ENCODE data around the gene NMNAT2. TPM values are rescaled to one million over a fixed set of nuclear protein-coding genes. Genes with fewer than 3 reads are reported as not detected.
A peak's percentile ranks its signal among the peaks of the same experiment; 100 is the strongest.

The NMNAT2 gene
- total RNA-seq, 2 donors from 2014 or later, result not detected

DNA sequence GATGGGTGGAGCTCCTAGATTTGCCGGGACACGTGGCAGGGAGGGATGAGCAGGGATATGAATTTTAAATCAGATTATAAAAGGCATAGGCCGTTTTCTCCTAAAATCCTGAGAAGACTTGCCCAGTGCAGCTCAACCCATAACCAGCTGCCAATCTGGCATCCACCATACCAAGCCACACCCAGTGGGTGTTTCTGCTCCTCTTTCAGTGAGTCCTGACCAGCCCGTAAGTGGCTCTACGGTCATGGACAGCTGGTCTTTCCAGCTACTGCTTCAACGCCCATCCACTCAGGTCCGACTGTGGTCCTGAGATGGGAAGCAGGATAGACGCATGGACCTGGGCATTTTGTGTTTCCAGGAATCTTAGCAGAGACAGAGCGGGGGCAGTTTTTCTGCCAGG is 124.9 kb downstream of the NMNAT2 start:
- H3K36me3 Mint-ChIP-seq (ENCODE audit: insufficient read depth in 2 of 2), result no peaks in the 10 kb centered on the region
- no peaks in the 10 kb centered on the region for H3K9me3 Mint-ChIP-seq
- H3K4me1 Mint-ChIP-seq (ENCODE audit: low read depth), result no peaks in the 10 kb centered on the region
- H3K4me3 Mint-ChIP-seq, result no peak overlapping the region
- H3K27ac Mint-ChIP-seq, result no peak overlapping the region
- DNase-seq (no peak), ATAC-seq (replicated peaks in 1 of 2) (no peak)
- H3K27me3 Mint-ChIP-seq (ENCODE audit: low read depth), result no peaks in the 10 kb centered on the region

DNA sequence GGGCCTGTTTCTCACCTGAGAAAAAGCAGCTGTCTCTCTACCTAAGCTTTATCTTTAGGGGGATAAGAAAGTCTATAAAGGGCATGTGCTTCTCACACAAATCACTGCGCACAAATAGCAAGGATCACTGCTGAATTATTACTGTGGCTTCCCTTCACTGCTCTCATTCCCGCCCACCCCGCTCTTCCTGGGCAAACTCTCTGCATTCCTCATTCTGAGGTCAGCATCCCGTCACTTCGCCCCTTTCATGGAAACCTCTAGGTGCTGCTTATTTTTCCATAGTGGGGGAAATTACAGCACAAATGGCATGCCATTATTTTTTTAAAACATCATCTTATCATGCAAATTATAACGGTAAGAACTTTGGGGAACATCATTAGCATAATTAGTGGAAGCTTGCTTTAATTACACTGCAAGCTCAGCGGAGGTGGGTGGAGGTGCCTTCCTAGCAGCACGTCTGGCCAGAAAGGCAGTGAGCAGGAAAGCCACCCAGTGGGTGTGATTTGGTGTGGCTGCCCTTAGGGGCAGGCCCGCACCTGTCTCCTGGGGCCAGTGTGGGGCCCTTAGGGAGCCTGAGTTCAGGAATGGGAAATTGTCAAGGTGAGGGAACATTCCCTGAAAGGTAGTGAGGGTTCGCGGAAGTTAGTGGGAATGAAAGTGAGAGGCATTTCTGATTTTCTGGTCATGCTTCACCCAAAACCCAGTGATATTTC is 126.2 kb downstream of the NMNAT2 start:
- no peaks in the 10 kb centered on the region for H3K27me3 Mint-ChIP-seq (ENCODE audit: low read depth)
- no peaks in the 10 kb centered on the region for H3K9me3 Mint-ChIP-seq
- H3K36me3 Mint-ChIP-seq (ENCODE audit: insufficient read depth in 2 of 2), result no peaks in the 10 kb centered on the region
- H3K4me1 Mint-ChIP-seq (ENCODE audit: low read depth), result no peaks in the 10 kb centered on the region
- H3K4me3 Mint-ChIP-seq, result no peak overlapping the region
- no peak for ATAC-seq (replicated peaks in 1 of 2)
- H3K27ac Mint-ChIP-seq, result no peak overlapping the region
- no peak for DNase-seq

DNA sequence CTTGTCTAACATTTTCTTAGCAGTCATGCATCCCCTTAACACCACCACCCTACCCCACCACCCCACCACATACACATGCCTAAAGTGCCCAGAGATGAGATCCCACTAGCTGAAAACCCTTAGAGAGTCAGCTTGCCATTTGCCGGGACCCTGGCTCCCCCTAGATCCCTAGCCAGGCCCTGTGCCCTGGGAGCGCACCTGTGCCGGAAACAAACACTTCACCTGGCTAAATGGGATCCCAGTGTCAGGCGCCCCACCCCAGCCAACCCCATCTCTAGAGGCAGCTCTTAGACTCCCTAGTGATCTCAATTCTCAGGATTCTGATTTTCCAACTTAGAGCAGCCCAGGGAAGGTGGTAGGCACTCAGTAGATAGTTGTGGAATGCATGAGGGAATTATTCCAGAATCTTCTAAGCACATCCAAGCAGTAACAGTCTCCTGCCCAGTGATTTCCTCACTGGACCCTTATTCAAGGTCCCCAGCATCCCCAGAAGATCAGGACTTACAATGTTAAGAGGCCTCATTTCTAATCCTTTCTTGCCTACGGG is 126.9 kb downstream of the NMNAT2 start:
- Mint-ChIP-seq H3K4me1 (ENCODE audit: low read depth) (no peaks in the 10 kb centered on the region), H3K27ac (no peak overlapping the region), H3K9me3 (no peaks in the 10 kb centered on the region), H3K36me3 (ENCODE audit: insufficient read depth in 2 of 2) (no peaks in the 10 kb centered on the region), H3K4me3 (no peak overlapping the region), H3K27me3 (ENCODE audit: low read depth) (no peaks in the 10 kb centered on the region)
- no peak for DNase-seq
- no peak for ATAC-seq (replicated peaks in 1 of 2)

DNA sequence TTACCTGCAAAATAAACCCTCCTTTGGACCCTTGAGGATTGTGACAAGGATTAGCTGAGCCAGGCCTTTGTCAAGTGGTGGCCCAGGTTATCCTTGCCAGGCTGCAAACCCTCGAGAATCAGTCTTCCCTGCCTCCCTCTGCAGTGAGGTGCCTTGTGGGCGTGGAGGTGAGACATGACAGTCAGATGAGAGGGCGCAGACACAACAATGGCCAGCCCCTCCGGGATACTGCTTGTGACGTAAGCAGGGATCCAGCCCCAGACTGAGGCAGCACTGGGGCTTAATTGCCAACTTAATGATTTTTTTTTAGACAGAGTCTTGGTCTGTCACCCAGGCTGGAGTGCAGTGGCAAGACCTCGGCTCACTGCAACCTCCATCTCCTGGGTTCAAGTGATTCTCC is 127.6 kb downstream of the NMNAT2 start:
- Mint-ChIP-seq H3K4me3 (no peak overlapping the region), H3K9me3 (no peaks in the 10 kb centered on the region), H3K27ac (no peak overlapping the region), H3K27me3 (ENCODE audit: low read depth) (no peaks in the 10 kb centered on the region), H3K4me1 (ENCODE audit: low read depth) (no peaks in the 10 kb centered on the region), H3K36me3 (ENCODE audit: insufficient read depth in 2 of 2) (no peaks in the 10 kb centered on the region)
- no peak for DNase-seq
- no peak for ATAC-seq (replicated peaks in 1 of 2)

DNA sequence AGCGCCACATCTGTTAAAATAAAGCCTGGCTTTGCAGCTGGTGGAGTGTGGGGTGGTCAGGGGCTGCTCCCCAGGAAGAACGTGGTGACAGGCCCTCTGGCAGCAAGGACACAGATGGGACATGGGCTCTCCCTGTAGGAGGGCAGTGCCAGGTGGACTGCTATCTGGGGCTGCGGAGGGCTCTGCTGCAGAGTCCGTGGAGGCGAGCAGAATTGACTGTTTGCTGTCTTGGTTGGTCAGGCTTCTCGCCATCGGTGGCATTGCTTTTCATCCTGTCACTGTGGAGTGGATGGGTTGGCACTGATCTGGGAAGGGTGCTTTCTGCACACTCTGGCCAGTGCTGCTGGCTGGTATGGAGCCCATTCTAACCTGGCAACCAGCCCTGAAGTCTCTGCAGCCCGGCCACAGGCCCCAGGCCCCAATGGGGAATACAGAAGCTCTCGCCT is 129.1 kb downstream of the NMNAT2 start:
- H3K27me3 Mint-ChIP-seq (ENCODE audit: low read depth), result peaks cover 7% of the 10 kb centered on the region
- H3K36me3 Mint-ChIP-seq (ENCODE audit: insufficient read depth in 2 of 2), result no peaks in the 10 kb centered on the region
- no peaks in the 10 kb centered on the region for H3K9me3 Mint-ChIP-seq
- H3K4me1 Mint-ChIP-seq (ENCODE audit: low read depth), result no peaks in the 10 kb centered on the region
- DNase-seq, result no peak
- no peak overlapping the region for H3K4me3 Mint-ChIP-seq
- no peak for ATAC-seq (replicated peaks in 1 of 2)
- H3K27ac Mint-ChIP-seq, result no peak overlapping the region

DNA sequence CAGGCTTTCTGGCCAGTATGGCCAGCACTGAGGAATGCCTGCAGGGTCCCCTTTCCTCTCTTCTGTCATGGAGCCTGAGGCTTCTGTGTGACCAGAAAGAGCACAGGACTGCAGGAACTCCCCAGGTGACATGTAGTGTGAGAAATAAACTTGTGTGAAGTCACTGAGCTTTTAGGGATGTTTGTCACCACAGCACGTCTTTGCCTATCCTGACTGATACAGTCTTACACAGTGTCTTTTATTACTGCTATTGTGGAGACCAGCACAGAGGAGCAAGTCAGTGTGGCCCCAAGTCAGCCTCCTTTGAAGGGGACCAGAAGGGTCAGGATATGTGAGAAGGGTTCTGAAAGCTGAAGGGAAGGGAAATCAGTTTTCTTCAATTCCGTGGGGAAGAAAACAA is 129.6 kb downstream of the NMNAT2 start:
- ATAC-seq (replicated peaks in 1 of 2) (no peak), DNase-seq (no peak)
- no peaks in the 10 kb centered on the region for H3K9me3 Mint-ChIP-seq
- no peak overlapping the region for H3K27ac Mint-ChIP-seq
- H3K36me3 Mint-ChIP-seq (ENCODE audit: insufficient read depth in 2 of 2), result no peaks in the 10 kb centered on the region
- H3K4me1 Mint-ChIP-seq (ENCODE audit: low read depth), result no peaks in the 10 kb centered on the region
- H3K4me3 Mint-ChIP-seq, result no peak overlapping the region
- H3K27me3 Mint-ChIP-seq (ENCODE audit: low read depth), result peaks cover 7% of the 10 kb centered on the region

DNA sequence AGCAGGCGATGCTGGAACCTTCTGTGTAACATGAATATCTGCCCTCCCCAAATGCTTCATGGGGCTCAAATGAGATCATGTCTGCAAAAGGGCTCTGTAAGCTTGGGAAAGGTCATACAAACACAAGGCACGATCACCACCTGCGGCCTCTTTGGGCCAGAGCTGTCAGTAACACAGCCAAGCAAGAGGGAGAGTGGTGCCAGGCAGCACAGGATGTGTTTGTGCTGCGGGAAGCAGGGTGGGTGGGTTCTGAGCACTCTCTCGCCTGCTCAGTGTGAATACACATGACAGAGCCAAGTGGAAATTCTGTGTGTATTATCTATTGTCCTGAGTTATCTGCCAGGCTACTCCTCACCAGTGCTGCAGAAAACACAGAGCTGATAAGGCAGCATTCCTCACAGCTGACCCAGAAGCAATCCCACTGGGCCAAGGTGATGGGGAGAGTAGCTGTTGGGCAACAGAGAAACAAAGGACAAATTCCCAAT is 130.9 kb downstream of the NMNAT2 start:
- Mint-ChIP-seq H3K9me3 (no peaks in the 10 kb centered on the region), H3K27me3 (ENCODE audit: low read depth) (peaks cover 7% of the 10 kb centered on the region), H3K4me1 (ENCODE audit: low read depth) (no peaks in the 10 kb centered on the region), H3K4me3 (no peak overlapping the region), H3K36me3 (ENCODE audit: insufficient read depth in 2 of 2) (no peaks in the 10 kb centered on the region), H3K27ac (no peak overlapping the region)
- no peak for DNase-seq
- no peak for ATAC-seq (replicated peaks in 1 of 2)

DNA sequence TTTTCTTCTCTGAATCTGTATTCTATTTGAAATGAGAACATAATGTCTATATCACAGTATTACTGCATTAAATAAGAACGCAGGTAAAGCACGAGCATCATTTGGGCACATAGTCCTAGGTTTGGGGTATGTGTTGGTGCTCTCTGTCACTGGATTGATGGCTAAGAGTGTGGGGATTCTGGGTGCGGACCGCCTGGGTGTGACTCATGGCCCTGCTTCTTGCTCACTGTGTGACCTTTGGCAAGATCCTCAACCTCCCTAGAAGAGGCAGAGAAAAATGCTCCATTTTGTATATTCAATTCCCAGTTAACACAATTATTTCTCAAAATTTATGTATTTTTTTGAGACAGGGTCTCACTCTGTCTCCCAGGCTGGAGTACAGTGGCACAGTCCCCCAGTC is 132.4 kb downstream of the NMNAT2 start:
- H3K4me1 Mint-ChIP-seq (ENCODE audit: low read depth), result no peaks in the 10 kb centered on the region
- H3K36me3 Mint-ChIP-seq (ENCODE audit: insufficient read depth in 2 of 2), result no peaks in the 10 kb centered on the region
- peaks cover 7% of the 10 kb centered on the region for H3K27me3 Mint-ChIP-seq (ENCODE audit: low read depth)
- H3K27ac Mint-ChIP-seq, result no peak overlapping the region
- H3K9me3 Mint-ChIP-seq, result no peaks in the 10 kb centered on the region
- DNase-seq (no peak), ATAC-seq (replicated peaks in 1 of 2) (no peak)
- no peak overlapping the region for H3K4me3 Mint-ChIP-seq

DNA sequence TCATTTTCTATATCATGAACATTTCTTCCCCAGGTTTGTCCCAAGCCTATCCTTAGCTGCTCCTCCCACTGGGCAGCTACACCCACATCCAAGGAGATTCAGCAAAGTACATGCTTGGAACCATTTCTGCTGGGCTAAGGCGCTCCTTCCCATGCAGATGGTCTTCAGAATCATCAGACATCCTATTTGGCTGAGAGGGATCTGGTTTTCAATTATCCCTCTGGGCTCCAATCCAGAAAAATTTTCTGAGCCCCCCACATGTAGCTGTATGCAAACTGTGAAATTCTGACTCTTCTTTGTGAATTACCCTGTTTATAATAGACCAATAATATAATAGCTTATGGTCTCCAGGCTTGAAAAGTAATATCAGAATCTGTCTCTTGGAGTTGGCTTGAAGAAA is 132.9 kb downstream of the NMNAT2 start:
- Mint-ChIP-seq H3K36me3 (ENCODE audit: insufficient read depth in 2 of 2) (no peaks in the 10 kb centered on the region), H3K27ac (no peak overlapping the region), H3K27me3 (ENCODE audit: low read depth) (peaks cover 7% of the 10 kb centered on the region), H3K4me1 (ENCODE audit: low read depth) (no peaks in the 10 kb centered on the region), H3K4me3 (no peak overlapping the region), H3K9me3 (no peaks in the 10 kb centered on the region)
- DNase-seq (no peak), ATAC-seq (replicated peaks in 1 of 2) (no peak)

DNA sequence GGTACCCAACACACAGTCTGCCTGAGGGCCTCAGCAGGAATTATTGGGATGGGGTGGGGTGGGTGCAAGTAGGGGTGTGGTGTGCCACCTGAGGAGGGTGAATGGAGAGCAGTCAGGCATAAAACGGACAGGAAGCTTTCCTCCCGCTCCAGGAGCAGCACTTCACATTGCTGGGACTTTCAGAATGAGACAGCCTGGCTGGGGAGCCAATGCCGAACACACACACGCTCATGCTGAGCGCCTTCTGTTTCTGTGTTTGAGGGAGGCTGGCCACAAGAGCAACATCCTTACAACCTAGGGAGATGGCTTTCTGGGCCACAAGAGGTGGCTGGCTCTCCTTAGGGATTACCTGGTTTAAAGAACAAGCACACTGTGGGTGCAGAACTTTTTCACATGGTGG is 134.1 kb downstream of the NMNAT2 start:
- no peak overlapping the region for H3K4me3 Mint-ChIP-seq
- H3K9me3 Mint-ChIP-seq, result no peaks in the 10 kb centered on the region
- no peak overlapping the region for H3K27ac Mint-ChIP-seq
- H3K27me3 Mint-ChIP-seq (ENCODE audit: low read depth), result peaks cover 7% of the 10 kb centered on the region
- H3K36me3 Mint-ChIP-seq (ENCODE audit: insufficient read depth in 2 of 2), result no peaks in the 10 kb centered on the region
- no peaks in the 10 kb centered on the region for H3K4me1 Mint-ChIP-seq (ENCODE audit: low read depth)
- ATAC-seq (replicated peaks in 1 of 2), result no peak
- no peak for DNase-seq

DNA sequence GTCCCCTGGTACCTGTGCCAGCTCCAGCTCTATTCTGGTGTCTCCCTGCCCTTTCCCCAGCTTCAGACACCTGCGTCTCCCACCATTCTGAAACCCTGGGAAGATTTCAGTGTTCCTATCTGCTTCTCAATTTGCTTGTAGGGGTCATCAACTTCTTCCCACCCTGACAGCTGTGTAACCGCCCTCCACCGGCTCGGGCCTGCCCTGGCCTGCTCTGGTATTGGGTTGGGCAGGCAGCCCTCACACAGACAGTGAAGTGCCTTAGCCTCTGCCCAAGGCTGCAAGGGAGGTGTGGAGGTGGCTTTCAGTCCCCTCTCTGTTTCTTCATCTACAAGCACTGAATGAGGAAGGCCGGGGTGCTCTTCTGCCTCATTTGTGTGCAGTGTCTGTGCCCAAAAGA is 134.9 kb downstream of the NMNAT2 start:
- Mint-ChIP-seq H3K9me3 (no peaks in the 10 kb centered on the region), H3K4me1 (ENCODE audit: low read depth) (no peaks in the 10 kb centered on the region), H3K27me3 (ENCODE audit: low read depth) (peaks cover 7% of the 10 kb centered on the region), H3K27ac (no peak overlapping the region), H3K4me3 (no peak overlapping the region), H3K36me3 (ENCODE audit: insufficient read depth in 2 of 2) (no peaks in the 10 kb centered on the region)
- ATAC-seq (replicated peaks in 1 of 2) (no peak), DNase-seq (no peak)

DNA sequence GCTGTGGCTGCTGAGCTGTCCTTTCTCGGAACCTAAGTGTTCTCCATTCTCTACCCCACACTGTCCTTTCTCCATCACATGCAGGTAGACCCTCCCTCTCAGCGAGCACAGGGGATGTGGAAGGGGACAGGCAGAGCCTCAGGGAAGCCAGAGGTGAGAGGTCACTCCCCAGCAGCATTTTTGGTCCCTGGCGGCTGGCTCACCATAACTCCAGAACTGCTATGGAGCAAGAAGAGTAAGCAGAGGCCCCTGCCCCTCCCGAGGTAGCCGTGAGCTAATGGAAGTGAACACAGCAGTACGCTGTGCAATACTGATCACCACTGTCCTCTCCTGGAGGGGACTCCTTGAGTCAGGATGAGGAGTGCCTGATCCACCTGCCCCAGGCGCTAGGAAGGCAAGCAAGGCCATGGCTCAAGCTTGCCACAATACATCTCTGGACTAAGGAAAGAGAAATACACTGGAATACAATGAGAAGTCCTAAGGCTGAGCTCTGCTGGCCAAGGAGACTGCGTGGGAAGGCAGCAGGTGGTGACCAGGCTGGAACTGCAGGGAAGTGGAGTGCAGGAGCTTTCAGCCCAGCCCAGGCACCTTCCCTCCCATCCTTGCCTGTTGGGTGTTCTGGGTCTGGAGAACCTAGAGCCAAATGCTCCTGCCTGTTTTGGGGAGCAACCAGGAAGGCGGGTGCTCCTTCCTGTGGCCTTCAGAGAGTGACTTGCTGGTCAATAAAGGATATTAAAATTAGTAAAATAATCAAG is 135.9 kb downstream of the NMNAT2 start:
- peaks cover 7% of the 10 kb centered on the region for H3K27me3 Mint-ChIP-seq (ENCODE audit: low read depth)
- H3K4me1 Mint-ChIP-seq (ENCODE audit: low read depth), result no peaks in the 10 kb centered on the region
- no peak overlapping the region for H3K27ac Mint-ChIP-seq
- DNase-seq (no peak), ATAC-seq (replicated peaks in 1 of 2) (no peak)
- H3K36me3 Mint-ChIP-seq (ENCODE audit: insufficient read depth in 2 of 2), result no peaks in the 10 kb centered on the region
- no peaks in the 10 kb centered on the region for H3K9me3 Mint-ChIP-seq
- H3K4me3 Mint-ChIP-seq, result no peak overlapping the region

DNA sequence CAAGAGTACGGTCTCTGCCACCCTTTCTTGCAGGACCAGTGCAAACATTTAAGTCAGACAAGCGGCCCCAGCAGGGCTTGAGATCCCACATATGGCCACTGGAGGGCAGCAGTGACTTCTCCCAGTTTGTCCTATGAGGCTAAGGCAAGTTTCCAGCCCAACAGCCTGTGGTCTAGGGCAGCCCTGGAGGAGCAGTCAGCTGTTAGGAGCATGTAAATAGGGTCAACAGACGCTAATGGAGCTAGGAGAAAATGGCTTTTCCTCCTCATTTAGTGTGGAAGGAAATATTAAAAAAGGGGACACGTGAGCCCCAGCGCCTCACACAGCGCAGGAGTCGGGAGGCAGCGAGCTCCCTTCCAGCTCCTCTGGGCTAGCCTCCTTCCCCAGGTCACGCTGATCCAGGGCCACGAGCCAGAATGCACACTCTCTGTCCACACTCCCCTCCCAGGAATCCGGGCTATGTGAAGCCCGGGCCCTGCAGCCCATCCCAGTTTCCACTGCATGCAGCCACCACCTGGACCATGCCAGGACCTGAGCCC is 136.6 kb downstream of the NMNAT2 start:
- Mint-ChIP-seq H3K4me1 (ENCODE audit: low read depth) (no peaks in the 10 kb centered on the region), H3K27ac (no peak overlapping the region), H3K9me3 (no peaks in the 10 kb centered on the region), H3K36me3 (ENCODE audit: insufficient read depth in 2 of 2) (no peaks in the 10 kb centered on the region), H3K4me3 (no peak overlapping the region), H3K27me3 (ENCODE audit: low read depth) (peaks cover 7% of the 10 kb centered on the region)
- ATAC-seq (replicated peaks in 1 of 2) (peak; percentile 69 to 75), DNase-seq (peak; percentile 64 to 77)
